ENCODE measurements around the gene EFCAB14.
A peak's percentile ranks its signal among the peaks of the same experiment; 100 is the strongest.
"Not testable (repeated sequence)": the region's sequence is repeated elsewhere in the genome, so short reads cannot be mapped to it uniquely, and the experiment has no call there.

Gene EFCAB14

DNA sequence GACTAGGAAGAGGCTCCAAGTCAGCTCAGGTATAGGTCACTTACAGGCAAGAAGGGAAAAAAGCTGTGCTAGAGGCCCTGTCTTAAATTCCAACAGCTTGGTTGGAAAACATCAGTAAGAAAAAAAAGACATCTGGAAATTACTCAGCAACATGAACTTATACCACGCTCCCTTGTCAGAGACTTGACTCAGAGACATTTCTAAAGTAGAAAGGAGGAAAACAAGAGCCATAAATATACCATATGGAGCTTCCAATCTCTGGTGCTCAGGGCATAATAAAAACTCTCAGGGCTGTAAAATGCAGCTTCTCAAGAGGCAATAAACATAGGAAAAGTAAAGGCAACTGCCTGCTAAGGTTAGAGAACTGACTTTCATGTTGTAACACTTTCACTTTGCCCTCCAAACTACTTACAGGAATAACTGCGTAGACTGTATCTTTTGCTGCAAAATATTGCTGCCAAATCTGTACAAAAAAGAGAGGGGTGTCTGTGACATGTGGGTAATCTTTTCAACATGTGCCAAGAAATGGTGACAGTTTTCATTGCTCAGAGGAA, 65.4 kb downstream of the EFCAB14 start:
- DNase-seq, result no peak

DNA sequence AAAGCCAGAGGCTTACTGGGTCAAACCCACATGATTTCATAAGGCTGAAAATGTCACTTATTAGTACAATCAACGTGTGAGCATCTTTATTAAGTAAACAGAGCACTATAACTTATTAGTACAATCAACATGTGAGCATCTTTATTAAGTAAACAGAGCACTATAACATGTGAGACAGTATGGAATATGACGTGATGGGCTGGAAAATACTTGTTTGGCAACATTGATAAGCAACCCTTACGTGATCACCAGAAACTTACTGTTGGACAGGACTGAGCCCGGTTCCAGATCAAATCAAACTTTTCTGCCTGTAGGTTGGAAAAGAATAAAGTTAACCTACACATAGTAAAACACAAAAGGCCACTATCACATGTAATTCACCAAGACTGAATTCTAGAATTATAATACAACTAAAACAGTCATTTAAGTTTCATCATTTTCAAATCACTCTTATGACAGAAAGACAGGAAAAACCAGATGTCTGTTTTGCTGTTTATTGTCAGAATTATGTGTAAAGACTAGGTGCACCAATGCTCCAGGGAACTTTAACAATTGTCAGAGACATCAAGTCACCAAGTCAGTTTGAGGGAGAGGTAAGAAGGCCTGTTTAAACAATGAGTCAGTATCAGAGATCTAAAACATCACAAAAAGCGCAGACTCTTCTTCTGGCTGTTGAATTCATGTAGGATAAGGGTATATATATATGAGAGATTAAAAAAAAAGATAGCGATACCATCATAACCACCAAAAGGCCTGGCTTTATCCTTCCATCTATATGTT, 66.4 kb downstream of the EFCAB14 start:
- DNase-seq, result no peak

DNA sequence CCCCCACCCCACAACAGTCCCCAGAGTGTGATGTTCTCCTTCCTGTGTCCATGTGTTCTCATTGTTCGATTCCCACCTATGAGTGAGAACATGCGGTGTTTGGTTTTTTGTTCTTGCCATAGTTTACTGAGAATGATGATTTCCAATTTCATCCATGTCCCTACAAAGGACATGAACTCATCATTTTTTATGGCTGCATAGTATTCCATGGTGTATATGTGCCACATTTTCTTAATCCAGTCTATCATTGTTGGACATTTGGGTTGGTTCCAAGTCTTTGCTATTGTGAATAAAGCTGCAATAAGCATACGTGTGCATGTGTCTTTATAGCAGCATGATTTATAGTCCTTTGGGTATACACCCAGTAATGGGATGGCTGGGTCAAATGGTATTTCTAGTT, 67.8 kb downstream of the EFCAB14 start:
- not testable (repeated sequence) for DNase-seq

DNA sequence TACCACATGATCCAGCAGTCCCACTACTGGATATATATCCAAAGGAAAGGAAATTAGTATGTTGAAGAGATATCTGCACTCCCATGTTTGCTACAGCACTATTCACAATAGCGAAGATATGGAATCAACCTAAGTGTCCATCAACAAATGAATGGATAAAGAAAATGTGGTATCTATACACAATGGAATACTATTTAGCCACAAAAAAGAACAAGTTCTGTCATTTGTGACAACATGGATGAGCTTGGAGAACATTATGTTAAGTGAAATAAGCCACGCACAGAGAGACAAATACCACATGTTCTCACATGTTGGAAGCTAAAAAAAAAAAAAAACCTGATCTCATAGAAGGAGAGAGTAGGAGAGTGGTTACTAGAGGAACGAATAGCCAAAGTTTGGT, 68.4 kb downstream of the EFCAB14 start:
- no peak for DNase-seq

DNA sequence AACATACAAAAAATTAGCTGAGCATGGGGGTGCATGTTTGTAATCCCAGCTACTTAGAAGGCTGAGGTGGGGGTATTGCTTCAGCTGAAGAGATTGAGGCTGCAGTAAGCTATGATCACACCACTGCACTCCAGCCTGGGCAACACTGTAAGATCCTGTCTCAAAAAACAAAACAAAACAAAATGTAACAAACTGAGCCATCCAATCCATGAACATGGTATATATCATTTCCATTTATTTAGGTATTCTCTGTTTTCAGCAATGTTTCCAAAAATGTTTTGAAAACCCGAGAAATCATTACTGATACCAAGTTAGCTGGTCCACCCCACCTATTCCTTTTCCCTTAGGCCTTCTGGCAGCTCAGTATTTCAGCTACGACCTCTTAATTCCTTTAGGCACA, 69.2 kb downstream of the EFCAB14 start:
- no peak for DNase-seq

DNA sequence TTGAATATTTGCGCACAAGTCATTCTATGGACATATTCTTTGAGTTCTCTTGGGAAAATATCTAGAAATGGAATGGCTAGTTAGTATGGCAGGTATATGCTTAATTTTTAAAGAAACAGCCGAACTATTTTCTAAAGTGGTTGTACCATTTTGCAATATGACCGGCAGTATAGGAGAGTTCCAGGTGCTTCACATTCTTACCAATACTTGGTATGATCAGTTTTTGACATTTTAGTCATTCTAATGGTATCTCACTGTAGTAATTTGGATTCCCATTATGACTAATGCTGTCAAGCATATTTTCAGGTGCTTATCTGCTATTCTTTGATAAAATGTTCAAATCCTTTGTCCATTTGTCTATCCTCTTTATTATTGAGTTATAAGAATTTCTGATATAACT, 71.3 kb downstream of the EFCAB14 start:
- DNase-seq, result no peak

DNA sequence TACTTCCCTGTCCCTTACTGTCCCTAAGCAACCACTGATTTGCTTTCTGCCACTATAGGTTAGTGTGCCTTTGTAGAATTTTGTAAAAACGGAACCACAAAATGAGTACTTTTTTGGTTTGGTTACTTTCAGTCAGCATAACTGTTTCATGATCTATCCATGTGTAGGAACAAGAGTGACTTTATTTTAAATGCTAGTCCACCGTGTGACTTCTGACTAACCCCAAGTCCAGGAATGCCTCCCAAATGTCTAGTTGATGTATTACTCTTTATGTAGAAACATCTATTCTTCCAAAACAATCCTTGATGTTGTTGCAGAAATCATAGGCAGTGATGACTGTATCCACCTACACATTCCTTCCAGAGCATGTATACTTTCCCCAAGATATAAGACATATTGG, 72.1 kb downstream of the EFCAB14 start:
- DNase-seq, result peak in 1 of 2 donors; percentile 9

DNA sequence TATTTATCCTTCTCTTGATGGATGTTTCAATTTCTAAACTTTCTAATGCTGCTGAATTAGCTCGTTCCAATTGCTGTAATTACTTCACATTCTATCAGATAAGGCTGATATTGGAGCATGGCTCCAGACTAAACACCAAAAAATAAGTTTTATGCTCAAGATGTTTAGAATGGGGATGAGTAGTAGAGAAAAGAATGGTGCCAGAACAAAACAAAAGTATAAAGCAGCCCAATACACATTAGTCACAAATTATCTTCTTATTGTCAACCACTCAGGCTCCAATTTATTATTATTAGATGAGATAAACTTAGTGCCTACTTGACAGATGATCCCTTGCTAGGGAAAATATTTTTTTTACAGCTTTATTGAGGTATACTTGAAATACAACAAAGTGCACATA, 72.6 kb downstream of the EFCAB14 start:
- no peak for DNase-seq

DNA sequence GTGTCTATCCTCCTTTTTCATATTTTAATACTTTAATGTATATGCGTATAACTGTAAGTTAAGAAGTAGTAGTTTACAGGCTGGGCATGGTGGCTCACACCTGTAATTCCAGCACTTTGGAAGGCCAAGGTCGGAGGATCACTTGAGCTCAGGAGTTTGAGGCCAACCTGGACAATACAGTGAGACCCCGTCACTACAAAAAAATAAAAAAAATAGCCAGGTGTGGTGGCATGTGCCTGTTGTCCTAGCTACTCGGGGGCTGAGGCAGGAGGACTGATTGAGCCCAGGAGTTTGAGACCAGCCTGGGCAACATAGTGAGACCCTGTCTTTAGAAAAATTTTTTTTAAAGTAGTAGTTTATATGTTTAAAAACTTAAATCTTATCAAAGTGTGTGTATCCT, 73.1 kb downstream of the EFCAB14 start:
- DNase-seq, result no peak

DNA sequence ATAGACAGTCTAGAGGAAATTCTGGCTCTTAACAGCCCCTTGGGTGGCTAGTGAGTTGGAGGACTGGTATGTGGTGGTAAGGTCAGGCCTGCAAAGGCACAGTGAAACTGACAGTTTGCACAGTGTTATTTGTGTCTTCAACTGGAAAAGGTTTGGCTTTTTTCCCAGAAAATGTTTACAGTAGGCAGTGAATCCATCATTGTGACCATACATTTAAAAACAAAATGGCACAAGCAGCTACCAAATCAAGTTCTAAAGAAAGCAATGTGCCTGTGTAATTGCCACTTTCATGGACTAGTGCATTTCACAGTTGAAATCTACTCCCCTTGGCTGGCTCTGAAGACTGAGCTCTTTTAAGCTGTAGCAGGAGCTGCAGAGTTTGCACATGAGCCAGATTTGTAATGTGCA, 75.5 kb downstream of the EFCAB14 start:
- DNase-seq, result no peak

DNA sequence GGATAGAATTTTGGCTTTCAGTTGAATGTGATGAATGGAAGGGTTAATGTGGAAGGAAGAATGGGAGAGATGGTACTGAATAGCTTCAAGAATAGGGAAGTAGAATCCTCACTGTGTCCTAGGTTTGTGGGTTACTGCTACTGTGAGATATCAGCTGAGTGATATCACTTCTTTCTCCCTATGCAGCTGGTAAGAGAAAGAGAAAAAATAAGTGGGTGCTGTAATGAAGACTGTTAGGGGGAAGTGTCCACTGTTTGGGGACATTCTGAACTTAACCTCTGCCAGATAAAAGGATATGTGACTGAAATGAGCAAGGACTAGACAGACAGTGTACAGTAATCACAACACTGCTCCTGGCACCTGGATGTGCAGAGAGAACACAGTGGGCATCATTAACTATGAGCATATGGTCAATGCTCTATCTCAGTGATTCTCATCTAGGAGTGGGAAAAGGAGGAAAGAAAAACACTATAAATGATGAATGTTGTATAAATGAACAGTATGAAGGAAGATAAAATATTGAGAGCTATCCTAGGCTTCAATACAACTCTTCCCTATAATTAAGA, 76.7 kb downstream of the EFCAB14 start:
- peak in 1 of 2 donors; percentile 5 for DNase-seq

DNA sequence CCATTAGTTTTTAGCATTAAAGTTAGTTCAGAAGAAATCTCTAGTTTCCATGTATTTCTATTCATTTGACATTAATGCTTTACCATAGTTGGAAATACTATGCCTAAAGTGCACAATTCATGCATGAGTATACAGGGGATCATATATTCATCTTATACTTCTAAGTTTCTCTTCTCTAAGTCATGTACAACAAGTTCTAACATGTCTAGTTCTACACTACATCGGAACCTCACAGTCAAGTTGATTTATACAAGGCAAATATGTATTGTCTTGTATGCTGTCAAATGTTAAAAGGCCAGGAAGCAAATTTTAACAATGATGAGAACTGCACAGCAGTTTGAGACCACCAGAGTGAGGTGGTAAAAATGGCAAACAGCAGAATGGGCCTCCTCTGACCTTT, 79.4 kb downstream of the EFCAB14 start:
- DNase-seq, result no peak

DNA sequence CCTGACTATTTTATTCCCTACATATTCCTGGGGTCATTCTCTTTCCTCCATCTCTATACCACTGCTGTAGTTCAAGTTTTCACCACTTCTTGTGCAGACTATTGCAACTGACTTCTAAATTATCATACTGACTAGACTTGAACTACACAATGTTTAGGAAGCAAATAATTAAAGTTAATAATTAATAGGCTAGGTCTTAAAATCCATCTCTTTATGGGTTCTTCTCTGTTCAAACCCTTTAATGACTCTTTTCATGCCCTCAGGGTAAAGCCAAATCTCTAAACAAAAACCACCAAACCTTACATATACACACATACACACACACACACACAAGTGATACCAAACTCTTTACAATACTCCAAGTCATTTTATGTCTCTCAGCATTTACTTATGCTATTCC, 80.0 kb downstream of the EFCAB14 start:
- no peak for DNase-seq

DNA sequence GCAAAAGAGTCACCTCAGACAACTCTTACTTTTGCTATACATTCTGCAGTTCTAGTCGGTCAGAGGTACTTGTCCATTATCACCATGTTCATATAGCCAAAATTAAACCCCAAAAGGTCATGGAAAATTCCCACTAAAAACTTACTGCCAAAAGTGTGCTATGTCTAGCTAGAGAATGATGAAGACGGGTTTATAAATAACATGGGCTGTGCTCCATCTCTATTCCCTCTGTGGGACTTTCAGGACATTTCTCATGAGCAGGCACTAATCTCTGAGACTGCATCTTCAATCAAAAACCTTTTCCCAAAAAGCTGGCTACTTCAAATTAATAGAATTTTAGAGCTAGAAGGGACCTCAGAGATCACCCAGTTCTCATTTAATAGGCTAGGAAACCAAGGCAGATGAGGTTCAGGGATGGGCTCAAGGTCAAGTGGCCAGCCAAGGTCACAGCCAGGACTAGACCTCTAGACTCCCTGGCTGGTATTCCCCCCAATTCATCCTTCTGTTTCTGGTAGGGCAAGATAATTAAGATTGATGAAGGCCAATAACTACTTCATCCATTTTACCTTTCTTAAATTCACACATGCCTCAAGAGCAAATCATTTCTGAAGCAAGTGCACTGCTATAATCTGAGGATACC, 81.3 kb downstream of the EFCAB14 start:
- no peak for DNase-seq

DNA sequence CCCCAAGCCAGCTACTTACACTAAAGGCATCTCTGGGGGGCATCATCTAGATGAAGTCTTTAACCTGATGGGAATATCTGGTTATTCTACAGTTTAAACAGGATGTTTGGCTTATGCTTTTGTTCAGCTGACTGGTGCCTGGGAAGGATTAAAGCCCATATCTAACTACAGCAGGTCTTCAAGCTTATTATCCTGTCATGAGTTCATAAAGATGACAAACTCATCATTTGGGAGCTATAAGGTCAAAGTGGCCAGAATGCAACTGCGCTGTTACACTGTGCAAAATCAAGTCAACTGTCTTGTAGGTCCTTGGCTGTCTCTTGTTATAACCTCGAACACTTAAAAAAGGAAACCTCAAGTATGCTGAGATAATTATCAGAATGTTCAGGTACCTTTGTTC, 83.7 kb downstream of the EFCAB14 start:
- no peak for DNase-seq

DNA sequence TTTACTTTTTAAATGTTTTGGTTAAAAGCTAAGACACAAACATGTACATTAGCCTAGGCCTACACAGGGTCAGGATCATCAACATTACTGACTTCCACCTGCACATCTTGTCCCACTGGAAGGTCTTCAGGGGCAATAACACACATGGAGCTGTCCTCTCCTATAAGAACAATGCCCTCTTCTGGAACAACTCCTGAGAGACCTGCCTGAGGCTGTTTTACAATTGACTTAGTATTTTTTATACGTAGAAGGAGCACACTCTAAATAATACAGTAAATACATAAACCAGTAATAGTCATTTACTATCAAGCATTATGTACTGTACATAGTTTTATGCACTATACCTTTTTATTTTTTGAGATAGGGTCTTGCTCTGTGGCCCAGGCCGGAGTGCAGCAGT, 88.2 kb downstream of the EFCAB14 start:
- no peak for DNase-seq
